Heart left ventricle (tissue), 13 donors: ENCODE measurements around the gene ALOXE3.

Experiments
- CTCF ChIP-seq, 12 donors: fragments of 200-600 bp; sonication (generic) in 4 of 12; IDR thresholded peaks; one replicate each; pipeline versions ENCODE4 v1.5.0 to v1.8.0; 2018 to 2022; ENCODE audit warnings: antibody characterized with exemption in 12 of 12, mild to moderate bottlenecking in 5 of 12
- POLR2A ChIP-seq, 2 donors: fragments of 450-650 bp; IDR thresholded peaks; one replicate each; pipeline ENCODE4 v1.6.1; 2017; ENCODE audit warnings: antibody characterized with exemption in 2 of 2, mild to moderate bottlenecking in 2 of 2, moderate library complexity in 2 of 2
- donor health status: ischemic (EF 13 %, LVEDD 7.1; RV severe dilation, severe dysfunction).
- donor health status: DM: no; HTN: yes; CAD: no.
- donor health status: DM: no; HTN: no; CAD: no.
- donor health status: ischemic (EF 25% LVEDD 6.9; RV normal size, moderate dysfunction).
- donor health status: ischemic (EF 25% LVEDD 5.7; RV mildly dilated, moderate dysfunction).
- donor health status: ischemic (EF 35%, LVEDD 5.7; RV mildly dilated, moderate dysfunction).
- donor health status: nonischemic (EF 11% LVEDD 7.7; RV severe dilation, severe dysfunction).
- donor health status: DM: yes; HTN: yes; CAD: no.
- donor health status: PGD.
- donor health status: ischemic (EF 29% LVEDD 5.4; RV normal size, mild dysfunction).
- donor health status: nonischemic (EF 23%, LVEDD 6.1; RV moderate dilation, normal function).

GRCh38 chr17:8151120-8151640 is 32.9 kb upstream of the ALOXE3 start:
- TF ChIP-seq POLR2A (IDR thresholded peaks at IDR 0.05), result peak; percentile 65 to 67
- TF ChIP-seq CTCF (IDR thresholded peaks at IDR 0.05), result no peak
